BLaER1 treated with 17β-estradiol and CSF1 and Interleukin-3, amounts not matched to agents 10 nM and 100 nM (cell line): ENCODE data around the gene KLHL25.

Experiments
- H3K27ac ChIP-seq, 11 experiments: shearing (Covaris generic); formaldehyde crosslinking; 2 replicates each; pipeline ENCODE4 v1.8.1; 2022
- H3K27me3 ChIP-seq, 11 experiments: shearing (Covaris generic); formaldehyde crosslinking; 2 replicates each; pipeline ENCODE4 v1.8.1; 2022
- H3K36me3 ChIP-seq, 11 experiments: shearing (Covaris generic); formaldehyde crosslinking; 2 replicates each; pipeline ENCODE4 v1.8.1; 2022
- H3K4me1 ChIP-seq, 10 experiments: shearing (Covaris generic); formaldehyde crosslinking; 2 replicates each; pipeline ENCODE4 v1.8.1; 2022
- H3K4me2 ChIP-seq, 11 experiments: shearing (Covaris generic); formaldehyde crosslinking; 2 replicates each; pipeline ENCODE4 v1.8.1; 2022
- H3K4me3 ChIP-seq, 10 experiments: shearing (Covaris generic); formaldehyde crosslinking; 2 replicates each; pipeline ENCODE4 v1.8.1; 2022
- H3K9ac ChIP-seq, 11 experiments: shearing (Covaris generic); formaldehyde crosslinking; 2 replicates each; pipeline ENCODE4 v1.8.1; 2022
- H3K9me3 ChIP-seq, 11 experiments: shearing (Covaris generic); formaldehyde crosslinking; replicated peaks in 1 of 11; 2 replicates each; pipeline ENCODE4 v1.8.1; 2022
- H4K20me1 ChIP-seq, 11 experiments: shearing (Covaris generic); formaldehyde crosslinking; 2 replicates each; pipeline ENCODE4 v1.8.1; 2022
- Cebpa-rat ChIP-seq, 11 experiments: shearing (Covaris generic); IDR thresholded peaks; 2 replicates each; pipeline ENCODE4 v1.8.1; 2022

KLHL25 gene

GRCh38 chr15:85782064-85782463 lies 12.7 kb downstream of the KLHL25 start:
- H3K4me3 ChIP-seq: no peak overlapping the region

GRCh38 chr15:85781099-85781498 lies 13.6 kb downstream of the KLHL25 start:
- TF ChIP-seq Cebpa-rat (IDR thresholded peaks at IDR 0.05): no peak
- H3K9me3 ChIP-seq: no peaks in the 10 kb centered on the region
- peaks cover 0 to 91% (median 36%) of the 10 kb centered on the region in 11 experiments; a peak in 15 of 22 replicates for H4K20me1 ChIP-seq
- H3K36me3 ChIP-seq: peaks cover 0 to 11% (median 0%) of the 10 kb centered on the region in 11 experiments; a peak in 2 of 22 replicates
- peak overlapping the region in 9 of 11 experiments; percentile 62 to 84 (median 69); a peak in 13 of 22 replicates for H3K4me2 ChIP-seq
- no peaks in the 10 kb centered on the region for H3K27me3 ChIP-seq
- H3K27ac ChIP-seq: no peak overlapping the region
- H3K9ac ChIP-seq: no peak overlapping the region
- H3K4me1 ChIP-seq: peaks cover 24 to 72% (median 61%) of the 10 kb centered on the region in 10 experiments
- H3K4me3 ChIP-seq: no peak overlapping the region

More at GRCh38 chr15:85782064-85782463, 12.7 kb downstream of the KLHL25 start:
- Histone ChIP-seq H3K4me2 (peak overlapping the region; percentile 62 to 84 (median 69)), H3K9ac (no peak overlapping the region), H4K20me1 (peaks cover 0 to 87% (median 37%) of the 10 kb centered on the region in 11 experiments; a peak in 15 of 22 replicates), H3K9me3 (no peaks in the 10 kb centered on the region), H3K36me3 (peaks cover 0 to 11% (median 0%) of the 10 kb centered on the region in 11 experiments; a peak in 2 of 22 replicates), H3K4me1 (peaks cover 30 to 78% (median 69%) of the 10 kb centered on the region in 10 experiments), H3K27me3 (no peaks in the 10 kb centered on the region), H3K27ac (peak overlapping the region in 2 of 11 experiments; percentile 17 to 20; a peak in 1 of 22 replicates)
- TF ChIP-seq Cebpa-rat (IDR thresholded peaks at IDR 0.05): 0 out of 22 replicates have a peak, but pooled peaks of 1 of the 11 experiments have one; percentile 12

- peak overlapping the region in 9 of 11 experiments; percentile 31 to 80 (median 66); a peak in 18 of 22 replicates for H3K4me2 ChIP-seq
- H3K9ac ChIP-seq: no peak overlapping the region
- H3K27me3 ChIP-seq: no peaks in the 10 kb centered on the region
- H4K20me1 ChIP-seq: peaks cover 0 to 95% (median 33%) of the 10 kb centered on the region in 11 experiments; a peak in 15 of 22 replicates
- no peaks in the 10 kb centered on the region for H3K9me3 ChIP-seq
- no peak overlapping the region for H3K4me3 ChIP-seq
- TF ChIP-seq Cebpa-rat (IDR thresholded peaks at IDR 0.05): no peak
- peak overlapping the region in 3 of 11 experiments; percentile 14 to 33 (median 21); a peak in 2 of 22 replicates for H3K27ac ChIP-seq
- peaks cover 17 to 65% (median 54%) of the 10 kb centered on the region in 10 experiments for H3K4me1 ChIP-seq
- peaks cover 0 to 11% (median 0%) of the 10 kb centered on the region in 11 experiments; a peak in 2 of 22 replicates for H3K36me3 ChIP-seq
Measured at GRCh38 chr15:85780225-85780985, 14.3 kb downstream of the KLHL25 start.

- Histone ChIP-seq H3K4me3 (no peak overlapping the region), H3K9ac (no peak overlapping the region), H3K36me3 (peaks cover 0 to 11% (median 0%) of the 10 kb centered on the region in 11 experiments; a peak in 2 of 22 replicates), H3K27ac (no peak overlapping the region; a peak in 1 of 22 replicates), H3K27me3 (no peaks in the 10 kb centered on the region), H3K4me2 (peak overlapping the region in 8 of 11 experiments; percentile 24 to 76 (median 52); a peak in 12 of 22 replicates), H4K20me1 (peaks cover 0 to 97% (median 35%) of the 10 kb centered on the region in 11 experiments; a peak in 15 of 22 replicates), H3K4me1 (peaks cover 12 to 57% (median 48%) of the 10 kb centered on the region in 10 experiments), H3K9me3 (no peaks in the 10 kb centered on the region)
- no peak for TF ChIP-seq Cebpa-rat (IDR thresholded peaks at IDR 0.05)
Measured at GRCh38 chr15:85779249-85779648, 15.5 kb downstream of the KLHL25 start.

- H3K27ac ChIP-seq: no peak overlapping the region
- no peaks in the 10 kb centered on the region for H3K27me3 ChIP-seq
- peaks cover 12 to 57% (median 48%) of the 10 kb centered on the region in 10 experiments for H3K4me1 ChIP-seq
- H3K9me3 ChIP-seq: no peaks in the 10 kb centered on the region
- TF ChIP-seq Cebpa-rat (IDR thresholded peaks at IDR 0.05): no peak
- H3K4me3 ChIP-seq: no peak overlapping the region
- H4K20me1 ChIP-seq: peaks cover 0 to 97% (median 43%) of the 10 kb centered on the region in 11 experiments; a peak in 15 of 22 replicates
- no peak overlapping the region for H3K9ac ChIP-seq
- peak overlapping the region in 7 of 11 experiments; percentile 24 to 76 (median 62); a peak in 11 of 22 replicates for H3K4me2 ChIP-seq
- peaks cover 0 to 11% (median 0%) of the 10 kb centered on the region in 11 experiments; a peak in 2 of 22 replicates for H3K36me3 ChIP-seq
Measured at GRCh38 chr15:85778107-85778776, 16.5 kb downstream of the KLHL25 start.

GRCh38 chr15:85777250-85778106 lies 17.2 kb downstream of the KLHL25 start:
- peaks cover 0 to 11% (median 0%) of the 10 kb centered on the region in 11 experiments; a peak in 2 of 22 replicates for H3K36me3 ChIP-seq
- H3K9me3 ChIP-seq: no peaks in the 10 kb centered on the region
- no peak overlapping the region for H3K4me3 ChIP-seq
- no peak overlapping the region for H3K27ac ChIP-seq
- H3K4me1 ChIP-seq: peaks cover 9 to 55% (median 41%) of the 10 kb centered on the region in 10 experiments
- no peak for TF ChIP-seq Cebpa-rat (IDR thresholded peaks at IDR 0.05)
- H4K20me1 ChIP-seq: peaks cover 0 to 97% (median 48%) of the 10 kb centered on the region in 11 experiments; a peak in 15 of 22 replicates
- H3K27me3 ChIP-seq: no peaks in the 10 kb centered on the region
- no peak overlapping the region for H3K4me2 ChIP-seq
- no peak overlapping the region for H3K9ac ChIP-seq

- H3K27ac ChIP-seq: no peak overlapping the region
- peaks cover 5 to 27% (median 7%) of the 10 kb centered on the region in 11 experiments; a peak in 17 of 22 replicates for H3K36me3 ChIP-seq
- peaks cover 0 to 96% (median 46%) of the 10 kb centered on the region in 11 experiments; a peak in 15 of 22 replicates for H4K20me1 ChIP-seq
- TF ChIP-seq Cebpa-rat (IDR thresholded peaks at IDR 0.05): no peak
- peaks cover 0 to 22% (median 7%) of the 10 kb centered on the region in 10 experiments; a peak in 12 of 20 replicates for H3K4me1 ChIP-seq
- H3K9ac ChIP-seq: no peak overlapping the region
- H3K4me3 ChIP-seq: no peak overlapping the region
- H3K27me3 ChIP-seq: no peaks in the 10 kb centered on the region
- H3K9me3 ChIP-seq: peaks cover 0 to 7% (median 0%) of the 10 kb centered on the region in 11 experiments; a peak in 3 of 22 replicates
- H3K4me2 ChIP-seq: no peak overlapping the region
Measured at GRCh38 chr15:85773970-85774369, 20.8 kb downstream of the KLHL25 start.

GRCh38 chr15:85773249-85773648 lies 21.5 kb downstream of the KLHL25 start:
- TF ChIP-seq Cebpa-rat (IDR thresholded peaks at IDR 0.05): no peak
- Histone ChIP-seq H3K9me3 (peaks cover 0 to 14% (median 0%) of the 10 kb centered on the region in 11 experiments; a peak in 5 of 22 replicates), H4K20me1 (peaks cover 0 to 96% (median 39%) of the 10 kb centered on the region in 11 experiments; a peak in 15 of 22 replicates), H3K9ac (no peak overlapping the region), H3K27ac (no peak overlapping the region), H3K36me3 (peaks cover 11 to 30% (median 15%) of the 10 kb centered on the region in 11 experiments; a peak in 19 of 22 replicates), H3K4me2 (no peak overlapping the region), H3K27me3 (no peaks in the 10 kb centered on the region), H3K4me1 (peaks cover 0 to 14% (median 0%) of the 10 kb centered on the region in 10 experiments; a peak in 7 of 20 replicates), H3K4me3 (no peak overlapping the region)
